GM19240 (cell line): ENCODE measurements around the gene GPR156.
A peak's percentile ranks its signal among the peaks of the same experiment; 100 is the strongest.
"Not testable (repeated sequence)": the region's sequence is repeated elsewhere in the genome, so short reads cannot be mapped to it uniquely, and the experiment has no call there.

ENCODE experiments used
- DNase-seq: peaks from one replicate; pipeline ENCODE4 v3.0.0; 2011; ENCODE audit warnings: low spot score; ENCODE audit not compliant: insufficient read length

Gene GPR156

GRCh38 chr3:120161902-120162301, 123.1 kb downstream of the GPR156 start:
- no peak for DNase-seq

GRCh38 chr3:120160050-120160449, 125.0 kb downstream of the GPR156 start:
- DNase-seq, result no peak

- no peak for DNase-seq
Measured at GRCh38 chr3:120157681-120158080, 127.3 kb downstream of the GPR156 start.

GRCh38 chr3:120157113-120157512, 127.9 kb downstream of the GPR156 start:
- no peak for DNase-seq

GRCh38 chr3:120156699-120157098, 128.3 kb downstream of the GPR156 start:
- no peak for DNase-seq

GRCh38 chr3:120155694-120156093, 129.3 kb downstream of the GPR156 start:
- DNase-seq, result not testable (repeated sequence)

- no peak for DNase-seq
Measured at GRCh38 chr3:120155108-120155507, 129.9 kb downstream of the GPR156 start.

- DNase-seq, result no peak
Measured at GRCh38 chr3:120153294-120153693, 131.7 kb downstream of the GPR156 start.

GRCh38 chr3:120151791-120152190, 133.2 kb downstream of the GPR156 start:
- no peak for DNase-seq

GRCh38 chr3:120148187-120148949, 136.7 kb downstream of the GPR156 start:
- DNase-seq, result no peak

- peak; percentile 23 for DNase-seq
Measured at GRCh38 chr3:120147072-120147871, 137.8 kb downstream of the GPR156 start.

- DNase-seq, result no peak
Measured at GRCh38 chr3:120145542-120146285, 139.3 kb downstream of the GPR156 start.

- DNase-seq, result no peak
Measured at GRCh38 chr3:120144267-120144666, 140.8 kb downstream of the GPR156 start.

GRCh38 chr3:120143676-120144075, 141.3 kb downstream of the GPR156 start:
- DNase-seq, result no peak

GRCh38 chr3:120142236-120142635, 142.8 kb downstream of the GPR156 start:
- DNase-seq, result no peak

- no peak for DNase-seq
Measured at GRCh38 chr3:120140098-120140742, 144.8 kb downstream of the GPR156 start.

- DNase-seq, result no peak
Measured at GRCh38 chr3:120139140-120139539, 145.9 kb downstream of the GPR156 start.

- DNase-seq, result no peak
Measured at GRCh38 chr3:120137548-120137947, 147.5 kb downstream of the GPR156 start.

- DNase-seq, result no peak
Measured at GRCh38 chr3:120130656-120131055, 154.4 kb downstream of the GPR156 start.

- DNase-seq, result no peak
Measured at GRCh38 chr3:120129718-120130513, 155.1 kb downstream of the GPR156 start.

GRCh38 chr3:120129051-120129450, 156.0 kb downstream of the GPR156 start:
- DNase-seq, result no peak
